A673 (cell line): ENCODE results near the gene TEAD1. TPM values are rescaled to one million over a fixed set of nuclear protein-coding genes. Genes with fewer than 3 reads are reported as not detected.

ENCODE experiments used
- BruUV-seq: library from RNA; stranded (reverse); fragments of 400-500 nt; replicated peaks from 2 replicates; lab custom pipeline; 2021; lab: Mats Ljungman, UMichigan
- CTCF ChIA-PET: fragments of 300-600 bp; sonication (Branson Sonifier 250); formaldehyde crosslinking; loops from one replicate; lab custom pipeline; 2022; ENCODE audit warnings: antibody characterized with exemption; lab: Charles Lee
- POLR2A ChIA-PET: fragments of 300-600 bp; sonication (Branson Sonifier 250); formaldehyde crosslinking; loops from one replicate; lab custom pipeline; 2022; ENCODE audit warnings: antibody characterized with exemption; ENCODE audit not compliant: low non-redundant PET; lab: Charles Lee
- DNase-seq: peaks from one replicate; pipeline ENCODE4 v3.0.0-alpha.2; 2015; ENCODE audit warnings: low spot score
- H3K27ac ChIP-seq: fragments of 200-600 bp; sonication (generic); 2 replicates; pipeline ENCODE4 v1.5.1; 2016; ENCODE audit warnings: mixed run types, low read depth, mild to moderate bottlenecking, mixed read lengths, antibody characterized with exemption, low read length; ENCODE audit not compliant: poor library complexity, severe bottlenecking
- H3K27me3 ChIP-seq: fragments of 200-600 bp; sonication (generic); replicated peaks from 2 replicates; pipeline ENCODE4 v1.6.1; 2017; ENCODE audit warnings: mixed run types, low read depth, mild to moderate bottlenecking, mixed read lengths, antibody characterized with exemption, low read length; ENCODE audit not compliant: insufficient read depth, poor library complexity
- H3K36me3 ChIP-seq: fragments of 200-600 bp; sonication (generic); 2 replicates; pipeline ENCODE4 v1.6.1; 2016; ENCODE audit warnings: mixed run types, mild to moderate bottlenecking, mixed read lengths, antibody characterized with exemption, low read length; ENCODE audit not compliant: insufficient read depth, poor library complexity, severe bottlenecking
- H3K4me1 ChIP-seq: fragments of 200-600 bp; sonication (generic); 2 replicates; pipeline ENCODE4 v1.6.1; 2017; ENCODE audit warnings: mixed run types, mild to moderate bottlenecking, mixed read lengths, antibody characterized with exemption, low read length; ENCODE audit not compliant: insufficient read depth, poor library complexity, severe bottlenecking
- H3K4me3 ChIP-seq: fragments of 200-600 bp; sonication (generic); 2 replicates; pipeline ENCODE4 v1.5.1; 2016; ENCODE audit warnings: low read depth, mixed run types, mild to moderate bottlenecking, mixed read lengths, low read length; ENCODE audit not compliant: poor library complexity, severe bottlenecking
- H3K9me3 ChIP-seq: fragments of 200-600 bp; sonication (generic); 2 replicates; pipeline ENCODE4 v1.6.1; 2016; ENCODE audit warnings: mixed run types, low read depth, mild to moderate bottlenecking, mixed read lengths, antibody characterized with exemption, low read length; ENCODE audit not compliant: poor library complexity, severe bottlenecking
- EZH2 ChIP-seq: fragments of 200-600 bp; sonication (generic); IDR thresholded peaks from 2 replicates; pipeline ENCODE4 v1.6.1; 2017; ENCODE audit warnings: borderline replicate concordance, low read depth, mild to moderate bottlenecking, mixed read lengths, antibody characterized with exemption, low read length; ENCODE audit not compliant: poor library complexity, severe bottlenecking
- intact Hi-C: fragments of 100-400 bp; cut with micrococcal nuclease; formaldehyde crosslinking; loops from one replicate; pipeline ENCODE4 v1.10.0; 2022; ENCODE audit not compliant: unreplicated experiment
- total RNA-seq: library from RNA; stranded (reverse); gene quantifications from 2 replicates; pipeline ENCODE4 v1.2.3, GENCODE V29; 2021
- TF ChIP-seq, protein P1 (sequence below): fragments of 300-800, 200-600 bp; sonication (generic); conservative IDR thresholded peaks from 2 replicates; pipeline ENCODE4 v1.5.1; 2017; ENCODE audit warnings: low read depth, mild to moderate bottlenecking, antibody characterized with exemption, low read length, moderate library complexity, mixed read lengths

TEAD1 gene
- total RNA-seq, 1 experiment from 2014 or later = 81.8 TPM

DNA sequence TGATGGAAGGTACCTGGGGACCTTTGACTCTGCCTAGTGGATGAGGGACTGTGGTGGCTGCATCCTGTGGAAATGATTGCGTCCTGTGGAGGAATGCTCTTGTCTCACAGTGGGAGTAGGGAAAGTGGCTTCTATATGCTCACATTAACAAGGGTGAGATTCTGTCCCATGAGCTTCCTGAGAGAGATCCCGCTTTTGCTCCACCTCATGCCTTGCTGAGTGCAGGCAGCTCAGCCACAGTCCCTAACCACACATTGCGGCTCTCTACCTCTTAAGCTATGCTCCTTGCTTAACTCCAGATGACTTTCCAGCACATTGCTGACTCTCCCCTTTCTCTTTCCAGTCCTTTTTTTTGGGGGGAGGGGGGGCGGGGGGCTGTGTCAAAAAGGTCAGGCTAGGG is 45.0 kb downstream of the TEAD1 start:
- Histone ChIP-seq H3K27me3 (no peaks in the 10 kb centered on the region), H3K27ac (no peak overlapping the region), H3K4me1 (peaks cover 35% of the 10 kb centered on the region), H3K36me3 (no peaks in the 10 kb centered on the region), H3K9me3 (no peaks in the 10 kb centered on the region), H3K4me3 (no peak overlapping the region)
- no TSS peak for BruUV-seq
- no peak for DNase-seq
- TF ChIP-seq, protein P1, sequence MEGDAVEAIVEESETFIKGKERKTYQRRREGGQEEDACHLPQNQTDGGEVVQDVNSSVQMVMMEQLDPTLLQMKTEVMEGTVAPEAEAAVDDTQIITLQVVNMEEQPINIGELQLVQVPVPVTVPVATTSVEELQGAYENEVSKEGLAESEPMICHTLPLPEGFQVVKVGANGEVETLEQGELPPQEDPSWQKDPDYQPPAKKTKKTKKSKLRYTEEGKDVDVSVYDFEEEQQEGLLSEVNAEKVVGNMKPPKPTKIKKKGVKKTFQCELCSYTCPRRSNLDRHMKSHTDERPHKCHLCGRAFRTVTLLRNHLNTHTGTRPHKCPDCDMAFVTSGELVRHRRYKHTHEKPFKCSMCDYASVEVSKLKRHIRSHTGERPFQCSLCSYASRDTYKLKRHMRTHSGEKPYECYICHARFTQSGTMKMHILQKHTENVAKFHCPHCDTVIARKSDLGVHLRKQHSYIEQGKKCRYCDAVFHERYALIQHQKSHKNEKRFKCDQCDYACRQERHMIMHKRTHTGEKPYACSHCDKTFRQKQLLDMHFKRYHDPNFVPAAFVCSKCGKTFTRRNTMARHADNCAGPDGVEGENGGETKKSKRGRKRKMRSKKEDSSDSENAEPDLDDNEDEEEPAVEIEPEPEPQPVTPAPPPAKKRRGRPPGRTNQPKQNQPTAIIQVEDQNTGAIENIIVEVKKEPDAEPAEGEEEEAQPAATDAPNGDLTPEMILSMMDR = no peak
- TF ChIP-seq EZH2 = no peak
- ChIA-PET CTCF (interaction anchor here (0.6 kb wide), 1 partner anchor 389 kb away, joined by 3 read pairs; no protein-coding TSS in a partner anchor), POLR2A (interaction anchor here (0.7 kb wide), 1 partner anchor 19 kb away, joined by 5 read pairs; no protein-coding TSS in a partner anchor)
- intact Hi-C loops = no loop called here

- TF ChIP-seq, protein P1 = no peak
- no peak for TF ChIP-seq EZH2
- Histone ChIP-seq H3K27me3 (no peaks in the 10 kb centered on the region), H3K27ac (no peak overlapping the region), H3K9me3 (no peaks in the 10 kb centered on the region), H3K4me3 (no peak overlapping the region), H3K4me1 (peaks cover 51% of the 10 kb centered on the region), H3K36me3 (no peaks in the 10 kb centered on the region)
- intact Hi-C loops = loop anchor here (2.0 kb wide), 2 partner anchors 27 to 41 kb away; no protein-coding TSS in a partner anchor
- BruUV-seq = no TSS peak
- ChIA-PET POLR2A (no interaction called here), CTCF (no interaction called here)
- DNase-seq = no peak
These were observed 47.8 kb downstream of the TEAD1 start for GRCh38 chr11:12721816-12722604.

DNA sequence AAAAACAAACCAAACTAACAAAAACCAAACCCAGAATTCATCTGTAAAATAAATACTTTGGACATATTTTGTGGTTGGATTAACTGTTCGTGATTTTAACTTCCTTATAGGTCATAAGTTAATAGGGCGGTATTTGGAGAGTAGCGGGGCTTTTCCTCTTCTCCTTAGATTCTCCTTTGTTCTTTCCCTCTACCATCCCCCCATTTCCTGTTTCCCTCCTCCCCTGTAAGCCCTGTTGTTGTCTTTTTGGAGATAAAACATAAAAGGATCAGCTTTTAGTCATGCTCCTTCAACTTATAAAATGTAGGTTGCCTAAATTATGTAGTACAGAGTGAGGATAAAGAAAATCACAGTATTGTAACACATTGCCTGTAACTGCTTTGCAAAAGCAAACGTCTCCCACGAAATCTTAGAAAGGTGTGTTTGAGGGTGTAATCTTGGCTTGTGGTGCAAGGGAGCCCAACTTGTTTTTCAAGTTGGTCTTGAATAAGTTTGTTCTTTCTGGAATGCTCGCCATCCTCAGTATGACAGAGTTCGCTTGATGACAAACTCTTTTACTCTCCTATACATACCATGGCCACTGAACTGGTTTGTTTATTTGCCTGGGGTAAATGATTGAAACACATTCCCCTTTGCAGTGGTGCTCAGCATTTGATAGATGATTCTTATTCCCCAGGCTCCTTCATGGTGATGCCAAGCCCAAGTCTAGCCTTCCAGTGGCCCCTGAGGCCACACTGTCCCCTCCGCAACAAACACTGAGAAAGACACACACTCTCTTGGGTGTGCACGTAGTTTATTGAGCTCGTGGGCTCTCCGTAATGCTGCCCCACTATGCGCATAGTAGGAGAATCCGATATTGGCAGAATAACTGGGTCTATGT is 49.4 kb downstream of the TEAD1 start:
- TF ChIP-seq, protein P1 = no peak
- TF ChIP-seq EZH2 = no peak
- H3K27ac ChIP-seq = peak overlapping the region; percentile 73
- peaks cover 57% of the 10 kb centered on the region for H3K4me1 ChIP-seq
- DNase-seq = peak; percentile 96
- no peaks in the 10 kb centered on the region for H3K36me3 ChIP-seq
- intact Hi-C loops = loop anchor here (2.0 kb wide), 2 partner anchors 29 to 43 kb away; no protein-coding TSS in a partner anchor
- no TSS peak for BruUV-seq
- ChIA-PET CTCF (interaction anchor here (0.6 kb wide), 2 partner anchors 46 to 53 kb away, joined by 3 to 4 read pairs; no protein-coding TSS in a partner anchor), POLR2A (interaction anchor here (0.6 kb wide), 1 partner anchor 1094 kb away, joined by 3 read pairs; no protein-coding TSS in a partner anchor)
- H3K4me3 ChIP-seq = peak overlapping the region; percentile 37
- no peaks in the 10 kb centered on the region for H3K9me3 ChIP-seq
- H3K27me3 ChIP-seq = no peaks in the 10 kb centered on the region
